ENCODE data around the gene SPRED2.

The SPRED2 gene

DNA sequence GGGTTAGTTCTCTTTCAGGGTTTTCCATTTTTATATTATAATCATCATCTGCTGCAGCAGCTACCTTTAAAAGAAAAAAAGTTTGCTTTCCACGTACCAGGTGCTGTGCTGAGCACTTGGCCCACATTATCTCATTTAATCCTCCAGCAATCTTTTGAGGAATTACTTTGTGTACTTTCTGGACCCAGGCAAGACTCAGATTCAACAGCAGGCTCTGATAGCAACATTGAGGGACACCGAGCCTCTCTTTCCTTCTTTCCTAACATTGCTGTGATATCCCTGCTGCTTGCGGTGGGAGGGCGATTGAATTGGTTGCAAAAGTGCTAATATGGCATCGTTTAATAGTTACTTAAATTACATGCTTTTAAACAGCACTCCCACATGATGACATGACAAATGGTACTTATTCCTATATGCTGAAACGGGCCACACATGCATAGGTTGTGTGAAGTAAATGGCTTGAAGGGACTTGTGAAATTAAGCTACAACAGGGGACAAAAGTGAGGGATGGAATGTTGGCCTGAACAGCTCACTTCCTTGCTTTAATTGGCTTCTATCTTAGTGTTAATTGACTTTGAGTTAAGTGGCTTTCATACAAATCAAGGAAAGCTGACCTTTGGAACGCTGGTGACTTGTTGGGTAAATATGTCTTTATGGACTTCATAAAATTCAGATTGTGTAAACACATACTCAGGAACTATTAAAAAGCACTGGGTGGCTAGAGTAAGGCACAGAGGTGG is 21.2 kb downstream of the SPRED2 start:
- peak; percentile 38 for DNase-seq

DNA sequence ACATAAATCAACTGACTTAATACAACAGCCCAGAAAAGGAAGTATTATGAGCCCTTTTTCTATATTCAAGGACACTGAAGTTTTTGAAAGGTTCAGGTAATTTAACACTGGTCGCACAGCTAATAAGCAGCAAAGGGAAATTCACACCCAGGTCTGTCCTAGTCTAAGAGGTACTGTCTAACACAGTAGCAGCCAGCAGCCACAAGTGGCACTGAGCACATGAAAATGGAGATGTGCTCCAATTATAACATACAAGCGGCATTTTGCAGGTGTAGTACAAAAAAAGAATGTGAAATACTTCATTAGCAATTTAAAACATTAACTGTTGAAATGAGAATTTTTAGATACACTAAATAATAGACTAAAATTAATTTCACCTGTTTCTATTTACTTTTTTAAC is 23.4 kb downstream of the SPRED2 start:
- no peak for DNase-seq

DNA sequence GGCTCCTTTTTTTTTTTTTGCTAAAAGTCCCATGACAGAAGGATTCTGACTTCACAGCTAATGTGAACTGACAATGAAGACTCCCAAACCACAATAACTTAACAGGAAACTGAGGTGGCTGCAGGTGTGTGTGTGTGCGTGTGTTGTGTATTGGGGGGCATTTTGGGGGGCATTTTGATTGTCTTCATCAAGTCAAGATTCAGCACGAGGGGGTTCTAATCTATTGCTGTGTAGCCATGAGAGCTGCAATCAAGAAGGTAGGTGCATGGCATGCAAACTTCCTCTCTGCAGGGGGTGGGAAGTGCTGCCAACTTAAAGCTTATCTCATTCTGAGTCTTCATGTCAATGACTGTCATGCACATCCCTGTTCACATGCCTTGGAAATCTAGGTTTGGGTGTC is 25.2 kb downstream of the SPRED2 start:
- no peak for DNase-seq

DNA sequence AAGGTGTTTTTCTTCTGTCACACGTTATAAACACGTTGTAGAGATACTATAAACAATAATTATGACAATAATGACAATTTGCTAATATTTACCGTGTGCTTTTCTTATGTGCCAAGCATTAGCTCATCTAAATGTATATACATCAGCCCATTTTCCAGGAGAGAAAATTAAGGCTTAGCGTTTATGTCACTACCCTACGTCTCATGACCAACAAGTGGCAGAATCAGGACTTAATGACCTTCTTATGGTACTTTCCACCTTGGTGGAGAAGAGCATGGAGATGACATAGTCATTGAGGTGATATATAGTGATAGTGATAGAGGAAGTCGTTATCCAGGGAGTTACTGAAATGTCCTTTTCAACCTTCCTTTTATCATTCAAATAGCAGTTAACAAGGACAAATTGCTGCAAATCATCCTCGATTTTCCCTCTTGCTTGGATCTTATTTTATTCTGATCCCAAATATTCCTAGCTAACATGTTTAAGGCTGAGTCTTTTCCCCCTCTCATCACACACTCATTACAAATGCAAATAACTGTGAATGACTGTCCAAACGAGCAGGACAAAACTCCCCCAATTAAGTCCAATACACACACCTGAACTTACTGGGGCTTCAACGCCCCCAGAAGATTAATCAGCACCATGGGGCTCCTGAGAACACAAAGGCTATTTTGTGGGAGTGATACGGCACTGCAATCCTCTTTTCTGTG is 27.3 kb downstream of the SPRED2 start:
- DNase-seq: no peak

DNA sequence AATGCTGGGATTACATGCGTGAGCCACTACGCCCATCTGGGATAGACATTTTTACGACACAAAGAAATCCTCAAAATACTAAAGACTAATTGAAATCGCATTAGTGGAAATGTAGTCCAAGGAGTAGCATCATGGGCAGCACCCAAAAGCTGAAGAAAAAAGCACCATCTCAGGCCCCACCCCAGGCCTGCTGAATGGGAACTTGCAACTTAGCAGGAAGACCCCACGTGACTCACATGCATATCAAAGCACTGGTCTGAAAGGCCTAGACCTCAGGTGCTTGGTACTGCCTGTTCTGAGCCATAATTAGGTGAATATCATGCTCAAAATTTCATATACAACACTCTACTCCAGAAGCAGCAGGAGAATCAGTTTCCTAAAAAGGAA is 28.9 kb downstream of the SPRED2 start:
- no peak for DNase-seq

DNA sequence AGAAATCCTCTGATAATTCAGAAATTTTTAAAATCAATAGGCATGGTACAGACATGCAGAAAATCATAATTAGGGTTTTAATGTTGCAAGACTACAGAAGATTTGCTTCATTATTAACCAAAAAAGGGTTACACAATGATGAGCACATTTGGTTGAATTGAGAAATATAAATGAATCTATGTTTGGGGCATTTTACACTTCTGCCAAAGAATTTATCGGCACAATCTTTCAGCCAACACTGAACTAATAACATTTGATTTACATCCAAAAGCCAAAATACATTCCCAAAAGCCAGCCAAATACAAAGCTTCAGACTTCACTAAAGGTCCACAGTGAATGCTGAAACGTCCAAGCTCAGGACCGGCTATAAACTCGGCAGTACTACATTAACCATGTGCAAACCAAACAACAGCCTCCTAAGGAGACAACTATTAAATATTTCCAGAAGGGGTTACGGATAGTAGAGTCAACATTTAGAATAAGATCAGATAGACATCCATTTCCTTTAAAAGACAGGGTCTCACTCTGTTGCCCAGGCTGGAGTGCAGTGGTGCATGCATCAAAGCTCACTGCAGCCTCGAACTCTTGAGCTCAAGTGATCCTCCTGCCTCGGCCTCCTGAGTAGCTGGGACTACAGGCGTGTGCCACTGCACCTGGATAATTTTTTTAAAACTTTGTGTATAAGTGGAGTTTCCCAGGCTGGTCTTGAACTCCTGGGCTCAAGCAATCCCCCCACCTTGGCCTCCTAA is 29.4 kb downstream of the SPRED2 start:
- DNase-seq: no peak

DNA sequence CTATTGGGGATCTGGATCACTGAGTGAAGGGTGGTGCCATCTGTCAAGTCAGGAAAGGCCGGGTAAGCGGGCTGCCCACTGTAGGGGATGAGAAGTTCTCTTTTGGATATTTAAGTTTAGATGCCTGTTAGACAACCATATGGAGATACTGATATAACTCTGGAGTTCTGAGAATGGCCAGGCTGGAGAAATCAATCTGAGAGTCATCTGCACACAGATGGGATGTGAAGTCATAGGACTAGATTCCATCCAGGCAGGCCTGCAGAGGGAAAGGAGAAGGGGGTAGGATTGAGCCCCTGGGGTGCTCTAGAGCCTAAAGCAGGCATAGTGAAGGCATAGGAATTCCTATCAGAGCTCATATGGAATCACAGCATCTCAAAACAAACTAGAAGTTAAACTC is 30.1 kb downstream of the SPRED2 start:
- DNase-seq: no peak

DNA sequence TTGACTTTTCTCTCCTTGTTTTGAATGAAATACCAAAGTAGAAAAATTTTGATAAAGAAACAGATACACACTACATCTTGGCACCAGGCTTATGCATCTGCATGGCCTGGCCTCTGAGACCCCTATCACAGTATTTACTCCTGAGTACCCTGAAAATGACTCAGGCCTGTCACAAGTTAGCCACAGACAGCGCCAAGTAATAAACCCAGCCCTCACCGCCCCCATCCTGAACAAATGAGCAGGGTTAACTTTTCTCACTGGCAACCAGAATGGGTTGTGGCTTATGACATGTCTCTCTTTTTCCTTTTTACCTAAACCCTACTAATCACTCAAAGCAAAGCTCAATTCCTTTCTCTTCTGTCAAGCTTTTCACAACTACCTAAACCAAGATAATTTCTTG is 35.3 kb downstream of the SPRED2 start:
- DNase-seq: no peak

DNA sequence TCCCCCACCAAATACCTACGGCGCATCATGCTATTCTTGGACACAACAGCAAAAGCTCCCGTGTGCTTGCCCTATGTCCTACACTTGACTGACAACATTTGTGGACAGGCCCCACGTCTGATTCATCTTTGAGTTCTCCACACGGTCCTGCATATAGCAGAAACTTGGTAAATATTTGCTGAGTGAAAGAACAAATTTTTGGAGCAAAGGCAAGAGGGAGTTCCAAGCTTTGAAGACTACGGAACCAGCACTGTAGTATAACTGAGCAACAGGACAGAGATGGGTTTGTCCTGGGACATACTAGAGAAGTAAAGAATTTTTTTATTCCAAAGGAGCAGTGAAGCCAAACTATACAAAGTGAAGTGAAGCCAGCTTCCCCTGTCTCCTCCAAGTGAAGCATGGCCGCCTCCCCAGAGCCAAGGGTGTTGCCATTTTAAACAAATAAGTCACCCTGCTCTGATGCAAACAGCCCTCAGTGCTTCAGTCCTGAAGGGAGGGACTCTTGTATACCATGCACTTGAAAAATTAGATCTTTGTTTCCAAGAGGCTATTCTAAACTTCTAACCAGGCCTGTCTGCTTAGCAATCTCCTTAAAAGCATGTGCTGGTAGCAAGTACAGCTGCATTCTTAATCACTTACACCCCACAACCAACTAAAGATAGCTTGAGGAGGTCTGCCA is 35.9 kb downstream of the SPRED2 start:
- DNase-seq: no peak

DNA sequence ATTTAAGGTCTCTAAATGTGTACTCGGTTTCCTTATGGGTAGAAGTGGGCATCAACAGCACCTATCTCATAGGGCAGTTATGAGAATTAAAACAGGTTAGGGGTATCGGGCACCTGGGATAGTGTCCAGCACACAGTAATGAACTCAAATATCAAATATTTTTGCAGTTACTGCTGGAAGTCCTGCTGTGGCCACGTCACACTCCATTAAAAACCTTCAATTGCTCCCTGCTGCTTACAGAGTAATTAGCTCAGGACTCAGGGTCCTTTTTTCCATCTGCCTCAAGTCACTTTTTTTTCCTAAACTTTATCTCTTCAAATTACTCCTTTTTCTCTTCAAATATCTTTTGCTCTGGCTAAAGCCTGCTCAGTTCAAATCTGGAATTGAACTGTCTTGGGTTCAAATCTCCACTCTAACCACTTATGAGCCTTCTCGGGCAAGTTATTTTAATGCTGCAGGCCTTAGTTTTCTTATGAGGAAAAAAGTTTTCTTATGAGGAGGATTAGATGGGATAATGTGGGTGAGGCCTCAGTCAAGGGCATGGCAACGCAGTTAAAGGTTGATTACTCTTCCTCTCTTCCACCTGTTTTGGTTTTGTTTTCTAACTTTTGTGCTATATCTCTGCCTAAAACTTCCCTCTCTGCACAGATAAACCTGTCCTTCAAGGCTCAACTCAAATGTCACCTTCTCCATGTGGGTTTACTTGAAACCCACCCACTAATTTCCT is 36.6 kb downstream of the SPRED2 start:
- no peak for DNase-seq

DNA sequence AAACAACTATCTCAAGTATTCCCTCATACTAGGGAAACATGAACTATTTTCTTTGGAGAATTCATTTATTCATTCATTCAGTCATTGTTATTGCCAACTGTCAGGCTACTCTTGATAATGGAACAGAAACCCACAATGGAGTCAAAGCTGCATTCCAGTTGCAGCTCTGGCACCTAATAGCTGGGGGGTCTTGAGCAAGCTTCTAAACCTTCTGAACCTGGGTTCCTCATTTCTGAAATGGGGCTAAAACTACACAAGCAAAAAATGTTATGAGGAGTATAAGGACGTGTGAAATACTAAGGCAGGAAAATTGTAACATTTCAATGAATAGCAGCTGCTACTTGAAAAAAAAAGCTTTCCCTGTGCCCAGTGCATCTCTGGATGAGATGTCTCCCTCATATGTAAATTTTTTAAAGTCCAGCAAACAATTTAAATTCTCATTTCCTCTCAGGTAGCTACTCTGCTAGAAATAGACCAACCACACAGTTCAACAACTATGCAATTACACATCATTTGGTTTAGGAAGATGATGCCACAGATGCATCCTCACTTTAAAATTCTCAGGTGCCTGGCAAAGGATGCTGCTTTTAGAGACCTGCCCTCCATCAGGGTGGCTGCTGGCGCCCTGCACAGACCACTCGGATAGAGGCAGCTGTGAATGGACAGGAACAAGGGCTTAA is 38.5 kb downstream of the SPRED2 start:
- DNase-seq: no peak

DNA sequence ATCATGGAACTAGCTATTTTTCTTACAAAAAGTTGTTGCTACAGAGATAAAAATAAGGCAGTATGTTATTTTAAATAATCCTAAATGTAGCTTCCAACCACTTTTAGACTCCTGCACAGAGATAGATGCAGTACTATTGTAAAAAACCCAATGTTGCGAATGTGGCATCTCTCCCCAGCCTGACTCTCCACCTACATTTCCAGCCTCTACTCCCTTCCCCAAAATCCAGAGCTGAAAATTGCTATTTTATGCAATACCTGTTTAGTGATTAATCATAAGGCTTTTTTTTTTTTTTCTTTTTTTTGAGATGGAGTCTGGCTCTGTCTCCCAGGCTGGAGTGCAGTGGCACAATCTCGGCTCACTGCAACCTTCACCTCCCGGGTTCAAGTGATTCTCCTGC is 39.4 kb downstream of the SPRED2 start:
- DNase-seq: no peak

DNA sequence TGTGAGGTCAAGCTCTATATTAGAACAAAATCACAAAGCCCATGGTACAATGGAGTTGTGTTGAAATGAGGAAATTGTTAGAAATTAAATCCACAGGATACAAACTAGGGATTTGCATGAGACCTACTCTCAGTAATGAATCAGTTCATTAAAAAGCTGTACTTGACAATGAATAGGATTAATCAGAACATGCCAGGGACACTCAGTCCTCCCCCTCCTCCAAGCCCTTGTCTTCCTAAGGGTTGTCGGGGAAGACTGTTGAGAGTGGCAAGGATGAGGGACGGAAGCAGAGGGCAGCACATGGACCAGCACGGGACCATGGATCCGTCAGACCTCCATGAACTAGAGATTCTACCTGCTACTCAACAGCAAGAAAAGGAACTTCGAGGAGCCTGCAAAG is 39.8 kb downstream of the SPRED2 start:
- peak; percentile 69 for DNase-seq

DNA sequence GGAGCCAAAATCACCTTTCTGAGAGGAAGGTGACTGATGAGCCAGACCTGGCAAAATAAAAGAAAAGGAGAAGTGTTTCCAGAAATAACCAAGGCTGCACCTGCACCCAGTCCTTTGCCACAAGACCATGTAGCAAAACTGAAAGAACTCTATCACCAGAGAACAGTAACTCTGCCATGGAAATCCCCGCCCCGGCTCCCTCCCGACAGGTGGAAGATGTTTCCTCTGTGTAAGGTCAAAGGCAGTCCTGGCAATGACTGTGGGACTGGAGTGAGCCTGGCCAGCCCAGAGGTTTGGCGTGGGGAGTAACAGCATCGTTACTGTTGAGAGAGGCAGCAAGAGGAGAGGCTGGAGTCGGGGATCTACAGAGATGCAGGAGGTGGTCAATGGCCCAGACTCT is 42.3 kb downstream of the SPRED2 start:
- DNase-seq: no peak

DNA sequence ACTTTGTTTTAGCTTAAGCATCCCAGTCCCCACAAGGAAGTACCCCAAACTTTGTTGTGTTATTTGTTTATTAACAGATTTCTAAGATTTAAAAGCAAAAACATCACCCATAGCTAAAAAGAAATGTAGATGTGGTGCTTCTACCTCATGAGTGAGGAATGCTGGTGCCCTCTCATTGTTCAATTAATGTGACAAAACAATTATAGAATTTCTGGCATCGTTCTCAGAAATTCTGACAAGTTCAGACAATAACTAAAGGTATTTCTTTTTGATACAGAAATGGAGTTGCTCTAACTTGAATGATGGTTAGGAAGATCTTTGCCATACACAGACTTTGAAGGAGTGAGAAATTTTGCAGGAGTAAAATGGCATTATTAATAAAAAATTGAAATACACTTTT is 42.9 kb downstream of the SPRED2 start:
- no peak for DNase-seq

DNA sequence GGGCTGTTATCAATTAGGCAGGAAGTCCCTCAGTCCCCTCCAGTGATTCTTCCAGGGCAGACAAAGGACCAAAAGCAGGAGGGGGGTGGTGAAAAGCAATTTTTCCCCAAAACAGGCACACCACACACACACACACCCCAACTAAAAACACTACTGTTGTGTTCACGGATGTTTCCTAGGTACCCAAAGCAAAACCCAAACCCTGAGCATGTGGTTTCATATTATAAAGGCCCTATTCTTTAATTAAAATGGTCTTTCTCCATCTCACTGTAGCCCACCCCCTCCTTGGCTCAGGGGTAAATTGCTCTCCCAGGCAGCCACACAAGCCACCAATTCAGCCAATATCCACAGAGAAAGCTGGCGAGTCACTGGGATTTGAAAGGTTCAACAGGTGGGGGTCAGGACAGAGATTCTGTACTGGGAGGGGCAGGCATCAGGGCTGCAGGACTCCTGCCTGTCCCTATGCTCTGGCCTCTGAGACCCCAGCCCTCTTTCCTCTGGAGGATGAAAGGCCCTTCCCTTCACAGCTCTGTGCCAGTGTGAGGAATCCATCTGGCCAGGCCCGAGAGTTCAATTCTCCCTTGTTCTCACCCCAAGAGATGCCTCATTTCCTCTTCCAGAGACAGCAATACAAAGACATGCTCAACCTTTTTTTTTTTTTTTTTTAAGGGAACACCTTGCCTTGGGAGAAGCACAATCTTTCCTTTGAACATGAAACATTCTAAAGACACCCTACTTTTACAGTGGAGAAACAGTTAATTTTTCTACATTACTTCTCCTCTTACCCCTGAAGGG is 43.6 kb downstream of the SPRED2 start:
- DNase-seq: no peak

DNA sequence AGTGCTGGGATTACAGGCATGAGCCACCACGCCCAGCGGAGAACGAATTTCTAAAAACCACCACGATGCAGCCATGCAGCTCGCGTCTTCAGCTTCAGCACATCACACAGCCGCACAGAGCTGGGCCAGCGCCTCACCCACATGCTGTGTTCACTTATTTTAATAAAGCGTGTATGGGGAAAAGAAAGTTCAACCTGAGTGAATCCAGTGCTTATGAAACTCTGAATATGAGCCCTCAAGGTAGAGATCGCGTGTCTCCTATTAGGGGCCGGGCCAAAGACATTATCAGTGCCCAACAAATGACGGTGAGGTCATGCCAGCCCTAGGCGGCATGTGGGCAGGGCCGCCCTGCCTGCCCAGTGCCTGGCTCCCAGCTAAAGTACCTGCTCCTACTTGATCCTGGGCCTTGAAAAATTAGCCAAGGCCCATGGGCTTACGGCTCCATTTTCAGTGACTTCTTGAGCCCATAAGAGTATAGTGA is 44.3 kb downstream of the SPRED2 start:
- no peak for DNase-seq

DNA sequence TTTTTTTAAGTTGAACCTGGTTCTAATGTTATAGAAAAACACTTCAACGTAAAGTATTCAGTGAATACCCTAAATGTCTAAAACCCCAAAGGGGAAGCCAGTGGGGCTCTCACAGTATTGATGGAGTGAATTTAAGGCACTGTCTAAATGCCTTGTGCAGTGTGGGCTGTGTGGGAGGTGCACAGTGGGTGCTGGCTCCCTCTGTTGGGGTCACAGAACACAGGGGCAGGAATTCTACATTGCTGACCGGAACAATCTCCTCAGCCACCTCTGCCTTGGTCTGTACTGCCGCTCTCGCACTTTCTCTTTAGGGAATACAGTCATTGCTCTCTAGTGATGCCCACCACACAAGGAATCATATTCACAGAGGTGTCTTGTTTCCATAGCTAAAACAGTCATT is 45.4 kb downstream of the SPRED2 start:
- peak; percentile 26 for DNase-seq

DNA sequence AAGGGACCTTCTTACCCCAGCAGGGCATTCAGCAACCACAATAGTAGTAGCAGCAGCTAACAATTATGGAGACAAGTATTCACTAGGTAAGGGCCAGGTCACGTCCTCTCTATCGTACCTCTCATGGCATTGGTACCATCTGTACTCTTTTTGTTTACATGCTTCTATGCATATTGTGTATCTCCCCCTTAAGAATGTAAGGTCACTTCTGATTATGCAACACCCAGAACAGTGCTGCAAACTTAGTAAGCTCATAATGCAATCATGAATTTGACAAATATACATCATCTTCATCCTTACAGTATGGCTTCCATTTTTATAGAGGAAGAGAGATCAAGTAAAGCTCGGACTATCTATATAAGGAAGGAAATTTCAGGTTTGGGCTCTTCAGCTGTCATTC is 46.1 kb downstream of the SPRED2 start:
- DNase-seq: no peak

DNA sequence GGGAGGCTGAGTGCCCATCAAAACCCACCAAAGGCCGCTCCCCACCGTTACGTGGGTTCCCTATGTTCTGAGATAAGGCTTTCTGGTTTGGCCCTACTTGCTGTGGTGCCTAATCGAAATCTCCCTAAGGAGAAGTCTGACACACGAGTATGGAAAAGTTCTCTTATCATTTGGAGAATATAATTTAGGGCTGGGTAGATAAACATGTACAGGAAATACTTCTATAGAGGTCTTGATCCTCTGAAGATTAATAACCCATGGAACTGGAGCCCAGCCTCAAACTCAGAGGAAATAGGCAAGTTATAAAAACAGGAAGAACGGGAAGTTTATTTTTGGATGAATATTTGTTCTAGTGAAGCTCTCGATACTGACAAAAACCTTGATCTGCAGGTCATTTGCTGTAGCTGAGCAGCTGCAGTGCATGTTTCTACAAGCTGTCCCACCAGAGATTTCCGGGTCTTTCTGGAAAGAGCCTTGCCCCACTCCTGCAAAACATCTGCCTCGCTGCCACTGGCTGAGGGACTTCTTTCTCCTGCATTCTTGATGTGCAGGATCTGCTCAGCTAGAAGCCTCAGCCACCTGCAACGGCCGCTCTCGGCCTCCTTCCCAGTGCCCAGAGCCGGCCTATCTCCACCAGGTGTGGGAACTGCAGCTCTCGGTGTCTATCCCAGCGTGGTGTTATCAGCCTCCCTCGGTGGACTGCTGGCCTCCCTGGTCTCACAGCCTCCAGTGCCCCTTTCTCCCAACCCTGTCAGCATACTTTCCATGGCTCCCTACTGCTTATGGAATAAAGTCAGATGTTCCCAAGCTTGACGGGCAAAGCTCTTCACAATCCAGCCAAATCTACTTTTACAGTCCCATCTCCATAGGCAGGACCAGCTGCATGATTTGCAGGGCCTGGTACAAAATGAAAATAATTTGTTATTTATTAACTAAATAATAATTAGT is 48.6 kb downstream of the SPRED2 start:
- DNase-seq: no peak
